Femur (tissue), 1 donor: ENCODE results near the gene GYPE.
"Not testable (repeated sequence)": the region's sequence is repeated elsewhere in the genome, so short reads cannot be mapped to it uniquely, and the experiment has no call there.

ENCODE experiments used
- DNase-seq: peaks from one replicate; pipeline ENCODE4 v3.0.0-alpha.2; 2017

GYPE gene

GRCh38 chr4:143862716-143863115 is 42.6 kb downstream of the GYPE start:
- DNase-seq: not testable (repeated sequence)

- DNase-seq: no peak
Measured at GRCh38 chr4:143858456-143858855, 46.9 kb downstream of the GYPE start.

GRCh38 chr4:143857391-143858336 is 47.7 kb downstream of the GYPE start:
- not testable (repeated sequence) for DNase-seq

- DNase-seq: not testable (repeated sequence)
Measured at GRCh38 chr4:143856017-143856557, 49.3 kb downstream of the GYPE start.

GRCh38 chr4:143854645-143855044 is 50.7 kb downstream of the GYPE start:
- not testable (repeated sequence) for DNase-seq

- not testable (repeated sequence) for DNase-seq
Measured at GRCh38 chr4:143849296-143849695, 56.1 kb downstream of the GYPE start.

GRCh38 chr4:143843506-143843832 is 61.9 kb downstream of the GYPE start:
- not testable (repeated sequence) for DNase-seq

GRCh38 chr4:143842624-143843505 is 62.5 kb downstream of the GYPE start:
- not testable (repeated sequence) for DNase-seq

- not testable (repeated sequence) for DNase-seq
Measured at GRCh38 chr4:143839413-143839812, 65.9 kb downstream of the GYPE start.

GRCh38 chr4:143834196-143834595 is 71.2 kb downstream of the GYPE start:
- DNase-seq: not testable (repeated sequence)

GRCh38 chr4:143833676-143834075 is 71.7 kb downstream of the GYPE start:
- not testable (repeated sequence) for DNase-seq

GRCh38 chr4:143830576-143830975 is 74.8 kb downstream of the GYPE start:
- DNase-seq: not testable (repeated sequence)

- not testable (repeated sequence) for DNase-seq
Measured at GRCh38 chr4:143829239-143829620, 76.1 kb downstream of the GYPE start.
